HG02852 (cell line): Measurements from ENCODE around the gene CCDC138.

Experiments
- ATAC-seq: cut with Tn5 transposase; IDR thresholded peaks from one replicate; pipeline ENCODE4 v1.9.1; 2021; ENCODE audit warnings: mild to moderate bottlenecking, moderate library complexity; ENCODE audit not compliant: unreplicated experiment

CCDC138 gene

GRCh38 chr2:108825736-108826135 is 39.2 kb downstream of the CCDC138 start:
- ATAC-seq: no peak

GRCh38 chr2:108829578-108830310 is 43.2 kb downstream of the CCDC138 start:
- ATAC-seq: no peak

GRCh38 chr2:108833219-108833618 is 46.6 kb downstream of the CCDC138 start:
- ATAC-seq: no peak

- no peak for ATAC-seq
Measured at GRCh38 chr2:108834620-108835019, 48.0 kb downstream of the CCDC138 start.

- no peak for ATAC-seq
Measured at GRCh38 chr2:108835040-108835439, 48.5 kb downstream of the CCDC138 start.

- no peak for ATAC-seq
Measured at GRCh38 chr2:108837198-108837597, 50.6 kb downstream of the CCDC138 start.

GRCh38 chr2:108841506-108841905 is 54.9 kb downstream of the CCDC138 start:
- ATAC-seq: no peak

GRCh38 chr2:108845923-108846322 is 59.4 kb downstream of the CCDC138 start:
- no peak for ATAC-seq

DNA sequence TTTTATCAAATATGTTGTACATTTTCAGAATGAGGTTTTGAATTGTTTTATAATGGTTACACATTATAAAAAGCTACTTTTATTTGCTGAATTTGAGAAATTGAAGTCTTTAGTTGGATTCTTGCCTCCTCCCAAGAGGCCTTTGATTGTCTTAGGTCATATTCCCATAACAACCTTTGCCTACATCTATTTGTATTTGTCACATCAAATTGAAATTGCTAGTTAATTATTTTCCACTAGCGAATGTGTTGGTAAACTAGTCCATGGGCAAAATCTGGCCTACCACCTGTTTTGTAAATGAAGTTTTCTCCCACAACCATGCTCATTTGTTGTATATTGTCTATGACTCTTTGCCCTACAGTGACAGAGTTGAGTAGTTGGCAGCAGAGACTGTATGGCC is 60.4 kb downstream of the CCDC138 start:
- no peak for ATAC-seq

DNA sequence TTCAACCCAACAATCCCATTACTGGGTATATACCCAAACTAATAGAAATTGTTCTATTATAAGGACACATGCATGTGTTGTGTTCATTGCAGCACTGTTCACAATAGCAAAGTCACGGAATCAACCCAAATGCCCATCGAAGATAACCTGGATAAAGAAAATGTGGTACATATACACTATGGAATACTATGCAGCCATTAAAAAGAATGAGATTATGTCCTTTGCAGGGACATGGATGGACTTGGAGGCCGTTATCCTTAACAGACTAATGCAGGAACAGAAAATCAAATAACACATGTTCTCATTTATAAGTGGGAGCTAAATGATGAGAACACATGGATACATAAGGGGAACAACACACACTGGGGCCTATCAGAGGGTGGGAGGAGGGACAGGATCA is 65.8 kb downstream of the CCDC138 start:
- no peak for ATAC-seq

DNA sequence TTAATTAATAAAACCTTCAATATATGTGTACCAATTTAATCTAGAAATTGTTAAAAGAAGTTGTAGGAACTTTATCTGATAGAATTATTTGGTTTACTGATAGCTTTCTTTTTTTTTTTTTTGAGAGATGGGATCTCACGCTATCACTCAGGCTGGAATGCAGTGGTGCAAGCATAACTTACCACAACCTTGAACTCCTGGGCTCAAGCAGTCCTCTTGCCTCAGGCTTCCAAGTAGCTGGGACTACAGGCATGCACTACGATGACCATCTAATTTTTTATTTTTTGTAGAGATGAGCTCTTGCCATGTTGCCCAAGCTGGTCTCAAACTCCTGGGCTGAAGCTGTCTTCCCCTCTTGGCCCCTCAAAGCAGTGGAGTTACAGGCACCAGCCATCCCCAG is 66.8 kb downstream of the CCDC138 start:
- ATAC-seq: no peak

GRCh38 chr2:108854484-108854883 is 67.9 kb downstream of the CCDC138 start:
- ATAC-seq: no peak

- ATAC-seq: no peak
Measured at GRCh38 chr2:108855194-108855593, 68.6 kb downstream of the CCDC138 start.

- no peak for ATAC-seq
Measured at GRCh38 chr2:108858894-108859293, 72.3 kb downstream of the CCDC138 start.

DNA sequence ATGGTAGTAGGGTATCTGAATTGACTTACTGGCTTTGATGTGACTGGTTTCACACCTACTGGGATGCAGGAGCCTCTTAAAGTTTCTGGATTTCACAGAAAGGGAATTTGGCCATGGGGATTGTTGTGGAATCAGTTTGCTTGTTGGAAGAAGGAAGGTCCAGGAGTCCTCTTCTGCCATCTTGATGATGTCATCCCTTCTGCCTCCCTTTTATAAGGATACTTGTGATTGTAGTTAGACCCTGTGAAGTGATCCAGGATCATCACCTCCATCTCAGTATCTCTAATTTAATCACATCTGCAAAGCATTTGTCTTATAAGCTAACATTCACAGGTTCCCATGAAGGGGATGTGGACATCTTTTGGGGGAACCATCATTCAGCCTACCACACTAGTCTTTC is 79.5 kb downstream of the CCDC138 start:
- ATAC-seq: no peak

DNA sequence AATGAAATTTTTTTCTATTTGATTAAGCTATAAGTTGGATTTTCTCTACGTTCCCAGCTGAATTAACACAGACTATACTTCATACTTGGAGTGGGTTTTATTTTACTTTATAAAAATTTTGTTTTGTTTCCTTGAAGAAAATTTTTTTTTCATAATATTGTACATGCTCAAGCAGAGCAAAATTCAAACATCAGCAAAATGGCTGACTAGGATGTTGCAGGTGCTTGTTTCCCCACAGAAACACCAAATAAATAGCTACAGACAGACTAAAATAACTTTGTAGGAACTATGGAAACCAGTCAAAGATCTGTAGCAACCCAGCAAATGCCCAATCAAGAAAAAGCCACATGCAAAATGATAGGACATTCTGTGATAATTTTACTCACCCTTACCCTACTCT is 82.3 kb downstream of the CCDC138 start:
- no peak for ATAC-seq

GRCh38 chr2:108869542-108869941 is 83.0 kb downstream of the CCDC138 start:
- no peak for ATAC-seq

- ATAC-seq: no peak
Measured at GRCh38 chr2:108870069-108870644, 83.6 kb downstream of the CCDC138 start.

DNA sequence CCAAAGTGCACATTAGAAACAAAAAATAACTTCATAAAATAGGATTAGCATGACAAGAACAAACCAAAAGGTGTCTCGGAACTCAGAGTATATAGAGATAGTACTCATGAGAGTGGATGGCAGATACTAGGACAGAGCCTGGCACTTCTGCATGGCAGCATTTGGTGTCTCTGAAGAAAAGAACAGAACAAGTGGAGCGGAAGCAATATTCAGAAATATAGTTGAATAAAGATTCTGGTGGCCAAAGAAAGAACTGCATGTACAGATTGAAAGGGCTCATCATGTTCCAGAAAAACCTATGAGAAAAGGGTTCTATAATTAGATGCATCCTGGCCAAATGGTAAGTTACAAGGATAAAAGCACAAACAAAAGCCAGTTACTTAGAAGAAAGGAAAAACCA is 90.9 kb downstream of the CCDC138 start:
- ATAC-seq: no peak

DNA sequence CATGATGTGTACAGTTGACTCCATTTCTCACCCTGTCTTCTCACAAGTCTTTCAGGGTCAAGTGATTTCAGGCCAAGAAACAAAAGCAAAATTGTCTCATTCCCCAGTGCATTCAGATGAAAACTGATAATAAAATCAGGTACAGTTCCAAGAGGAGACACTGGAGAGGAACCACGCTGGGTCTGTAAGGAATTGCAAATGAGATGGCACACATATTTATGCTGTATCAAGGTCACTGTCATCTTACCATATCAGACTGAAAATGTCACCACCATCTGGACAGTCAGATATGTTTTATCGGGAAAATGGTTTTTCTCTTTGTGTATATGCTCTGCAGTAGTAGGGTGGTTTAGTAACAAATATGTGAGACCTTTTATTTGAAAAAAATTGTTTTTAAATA is 91.7 kb downstream of the CCDC138 start:
- no peak for ATAC-seq

GRCh38 chr2:108884619-108885018 is 98.0 kb downstream of the CCDC138 start:
- no peak for ATAC-seq

DNA sequence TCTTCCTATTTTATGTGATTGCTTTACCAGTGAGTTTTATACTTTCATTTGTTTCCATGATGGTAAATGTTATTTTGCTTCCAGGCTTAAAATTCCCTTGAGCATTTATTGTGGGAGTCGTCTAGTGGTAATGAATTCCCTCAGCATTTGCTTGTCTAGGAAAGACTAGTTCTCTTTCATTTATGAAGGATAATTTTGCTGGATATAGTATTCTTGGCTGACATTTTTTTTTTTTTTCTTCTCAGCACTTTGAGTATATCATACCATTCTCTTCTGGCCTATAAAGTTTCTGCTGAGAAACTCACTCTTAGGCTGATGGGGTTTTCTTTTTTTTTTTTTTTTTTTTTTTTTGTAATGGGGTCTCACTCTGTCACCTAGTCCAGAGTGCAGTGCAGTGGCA is 103.3 kb downstream of the CCDC138 start:
- ATAC-seq: no peak

DNA sequence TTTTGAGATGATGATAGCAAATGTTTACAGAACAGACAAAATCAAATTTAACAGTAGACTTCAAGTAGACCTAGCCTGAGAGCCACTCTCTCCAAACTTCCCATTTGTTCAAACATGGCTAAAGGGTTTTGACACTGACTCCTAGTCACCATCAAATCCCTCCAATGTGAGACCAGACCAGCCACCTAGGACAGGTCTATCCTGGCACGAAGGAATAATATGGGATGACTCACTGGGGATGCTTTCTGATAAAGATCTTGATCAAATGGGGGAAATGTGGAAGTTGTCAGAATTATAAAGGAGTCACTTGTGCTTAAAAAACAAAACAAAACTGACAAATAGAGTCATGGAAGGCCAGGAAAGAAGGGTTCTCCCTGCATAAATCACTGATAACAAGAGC is 106.7 kb downstream of the CCDC138 start:
- no peak for ATAC-seq
